Gastrocnemius medialis (tissue), 4 donors: Measurements from ENCODE around the gene UMODL1.

Experiments
- POLR2A ChIP-seq, 2 donors: fragments of 450-650 bp; IDR thresholded peaks; one replicate each; pipeline ENCODE4 v1.6.1; 2017; ENCODE audit warnings: antibody characterized with exemption in 2 of 2, mild to moderate bottlenecking in 2 of 2, moderate library complexity in 2 of 2
- TF ChIP-seq, protein P1 (sequence below), 5 experiments: fragments of 450-650 bp in 3 of 5; fragments of 200-600 bp in 2 of 5; sonication (generic) in 2 of 5; IDR thresholded peaks in 4 of 5; conservative IDR thresholded peaks in 1 of 5; 1 replicate in 4 of 5; 2 replicates in 1 of 5; pipeline ENCODE4 v1.5.1; 2016 to 2019; ENCODE audit warnings: antibody characterized with exemption in 5 of 5, mild to moderate bottlenecking in 3 of 5, moderate library complexity in 3 of 5

DNA sequence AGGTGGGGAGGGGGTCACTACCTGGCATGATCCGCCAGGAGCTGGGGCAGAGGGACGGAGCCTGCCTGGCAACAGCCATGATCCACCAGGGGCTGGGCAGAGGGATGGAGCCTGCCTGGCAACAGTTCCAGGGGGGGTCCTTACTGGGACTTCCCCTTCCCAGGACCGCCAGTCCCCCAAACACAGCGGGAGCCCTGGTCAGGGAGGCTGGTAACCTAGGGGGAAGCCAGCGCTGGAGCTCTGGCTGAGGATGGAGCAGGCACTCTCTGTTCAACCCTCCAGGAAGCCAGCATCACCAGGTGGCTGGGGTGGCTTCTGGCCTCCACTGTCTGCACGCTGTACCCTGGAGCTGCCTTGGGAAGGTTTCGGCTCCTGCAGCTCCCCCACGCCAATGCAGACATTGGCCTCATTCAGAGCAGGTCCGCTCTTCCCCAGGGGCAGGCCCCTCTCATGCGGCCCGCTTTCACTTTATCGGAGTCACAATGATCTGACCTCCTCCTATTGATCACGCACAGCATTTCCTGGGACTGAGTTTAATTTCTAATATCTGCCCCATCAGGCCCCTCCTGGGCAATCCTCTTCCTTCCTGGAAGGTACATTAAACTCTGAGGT is 79.5 kb downstream of the UMODL1 start:
- TF ChIP-seq, protein P1, sequence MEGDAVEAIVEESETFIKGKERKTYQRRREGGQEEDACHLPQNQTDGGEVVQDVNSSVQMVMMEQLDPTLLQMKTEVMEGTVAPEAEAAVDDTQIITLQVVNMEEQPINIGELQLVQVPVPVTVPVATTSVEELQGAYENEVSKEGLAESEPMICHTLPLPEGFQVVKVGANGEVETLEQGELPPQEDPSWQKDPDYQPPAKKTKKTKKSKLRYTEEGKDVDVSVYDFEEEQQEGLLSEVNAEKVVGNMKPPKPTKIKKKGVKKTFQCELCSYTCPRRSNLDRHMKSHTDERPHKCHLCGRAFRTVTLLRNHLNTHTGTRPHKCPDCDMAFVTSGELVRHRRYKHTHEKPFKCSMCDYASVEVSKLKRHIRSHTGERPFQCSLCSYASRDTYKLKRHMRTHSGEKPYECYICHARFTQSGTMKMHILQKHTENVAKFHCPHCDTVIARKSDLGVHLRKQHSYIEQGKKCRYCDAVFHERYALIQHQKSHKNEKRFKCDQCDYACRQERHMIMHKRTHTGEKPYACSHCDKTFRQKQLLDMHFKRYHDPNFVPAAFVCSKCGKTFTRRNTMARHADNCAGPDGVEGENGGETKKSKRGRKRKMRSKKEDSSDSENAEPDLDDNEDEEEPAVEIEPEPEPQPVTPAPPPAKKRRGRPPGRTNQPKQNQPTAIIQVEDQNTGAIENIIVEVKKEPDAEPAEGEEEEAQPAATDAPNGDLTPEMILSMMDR (IDR thresholded peaks at IDR 0.05 in 4 of 5, conservative IDR thresholded peaks at IDR 0.05 in 1 of 5), result no peak
- no peak for TF ChIP-seq POLR2A (IDR thresholded peaks at IDR 0.05)
